ENCODE results near the gene ZNF205. TPM values are rescaled to one million over a fixed set of nuclear protein-coding genes. Genes with fewer than 3 reads are reported as not detected.

The ZNF205 gene
- total and polyA plus RNA-seq, 9 of the 15 experiments (the other 6 are each of a cell fraction or from before 2014, with no cell fraction given) = 2.4 to 11.8 (median 5.1) TPM; not detected in 2

- TF ChIP-seq HMBOX1 (IDR thresholded peaks at IDR 0.05) = no peak
- no peak for TF ChIP-seq CBX8 (IDR thresholded peaks at IDR 0.05; ENCODE audit: borderline replicate concordance, extremely low read depth, low read depth, low read length, poor library complexity, severe bottlenecking)
- TF ChIP-seq KLF16 (IDR thresholded peaks at IDR 0.05) = 0 out of 2 replicates have a peak, but pooled peaks have one; percentile 42
These were observed 17.9 kb upstream of the ZNF205 start (continued) for GRCh38 chr16:3094289-3095027.

- Histone ChIP-seq H3K4me3 (no peak overlapping the region), H4K20me1 (replicated peaks; ENCODE audit: control insufficient read depth, insufficient read depth, low read length) (no peaks in the 10 kb centered on the region), H3K79me2 (ENCODE audit: control insufficient read depth, insufficient read depth, low read length) (no peaks in the 10 kb centered on the region), H3K9ac (ENCODE audit: insufficient read depth in 1 of 2, low read depth in 2 of 2, low read length in 2 of 2) (peak overlapping the region in 1 of 2 experiments; percentile 55; a peak in 1 of 4 replicates), H3K4me1 (replicated peaks in 1 of 2; ENCODE audit: control insufficient read depth in 2 of 2, insufficient read depth in 2 of 2, low read length in 2 of 2) (peaks cover 14 to 32% of the 10 kb centered on the region in 2 experiments), H3K9me3 (replicated peaks; ENCODE audit: control insufficient read depth, insufficient read depth, low read depth, low read length) (no peaks in the 10 kb centered on the region), H3K36me3 (ENCODE audit: control insufficient read depth, insufficient read depth, low read length) (no peaks in the 10 kb centered on the region), H3K9me1 (ENCODE audit: control insufficient read depth, insufficient read depth, low read length) (no peaks in the 10 kb centered on the region), H3K4me2 (ENCODE audit: insufficient read depth, low read length) (no peak overlapping the region), H2AFZ (ENCODE audit: low read depth, low read length) (peak overlapping the region; percentile 68), H3K27ac (ENCODE audit: extremely low read depth, low read depth, low read length) (no peak overlapping the region), H3K27me3 (ENCODE audit: control insufficient read depth in 2 of 2, insufficient read depth in 2 of 2, low read length in 2 of 2) (peaks cover 2 to 11% of the 10 kb centered on the region in 2 experiments; a peak in 2 of 5 replicates)
- 1% methylated on average over 4 of the region's 4 CpGs for WGBS (ENCODE audit: insufficient coverage, low coverage, missing lambda C conversion rate)
- ATAC-seq (peak; percentile 55), DNase-seq (ENCODE audit: extremely low read depth in 1 of 4, low spot score in 3 of 4) (peak; percentile 54 to 69 (median 62)), FAIRE-seq (no peak)
- intact Hi-C loops (cut with micrococcal nuclease) (loop anchor here (2.0 kb wide), 1 partner anchor 29 kb away; no protein-coding TSS in a partner anchor), in situ Hi-C loops (cut with MboI) (no loop called here)
- ChIA-PET POLR2A (interaction anchor here (0.7 kb wide), 1 partner anchor 48 kb away, joined by 4 read pairs; no protein-coding TSS in a partner anchor), CTCF (ENCODE audit: low intra/inter-chr PET ratio) (interaction anchor here (0.9 to 1.3 kb wide), 2 partner anchors 28 to 34 kb away, joined by 3 to 10 read pairs; no protein-coding TSS in a partner anchor)
- no TSS peak for BruUV-seq (replicated peaks)
- TF ChIP-seq TFAP4 (CRISPR knock-in tag; IDR thresholded peaks at IDR 0.05; ENCODE audit: borderline replicate concordance) = no peak
- TF ChIP-seq RFX1 (IDR thresholded peaks at IDR 0.05) = no peak
- no peak for TF ChIP-seq CLOCK (CRISPR knock-in tag; IDR thresholded peaks at IDR 0.05; ENCODE audit: borderline replicate concordance)
- TF ChIP-seq TCFL5 (CRISPR knock-in tag; conservative IDR thresholded peaks at IDR 0.05) = no peak
- TF ChIP-seq ARID3A (IDR thresholded peaks at IDR 0.05; ENCODE audit: borderline replicate concordance, low read depth, low read length) = no peak
- peak; percentile 53; the same call in 1 of the 2 replicates for TF ChIP-seq SPI1 (IDR thresholded peaks at IDR 0.05; ENCODE audit: borderline replicate concordance, low read depth, low read length)
These were observed 16.5 kb upstream of the ZNF205 start for GRCh38 chr16:3095869-3096268.
